Measurements from ENCODE around the gene NFE2L3.
"Not testable (repeated sequence)": the region's sequence is repeated elsewhere in the genome, so short reads cannot be mapped to it uniquely, and the experiment has no call there.

NFE2L3 gene

DNA sequence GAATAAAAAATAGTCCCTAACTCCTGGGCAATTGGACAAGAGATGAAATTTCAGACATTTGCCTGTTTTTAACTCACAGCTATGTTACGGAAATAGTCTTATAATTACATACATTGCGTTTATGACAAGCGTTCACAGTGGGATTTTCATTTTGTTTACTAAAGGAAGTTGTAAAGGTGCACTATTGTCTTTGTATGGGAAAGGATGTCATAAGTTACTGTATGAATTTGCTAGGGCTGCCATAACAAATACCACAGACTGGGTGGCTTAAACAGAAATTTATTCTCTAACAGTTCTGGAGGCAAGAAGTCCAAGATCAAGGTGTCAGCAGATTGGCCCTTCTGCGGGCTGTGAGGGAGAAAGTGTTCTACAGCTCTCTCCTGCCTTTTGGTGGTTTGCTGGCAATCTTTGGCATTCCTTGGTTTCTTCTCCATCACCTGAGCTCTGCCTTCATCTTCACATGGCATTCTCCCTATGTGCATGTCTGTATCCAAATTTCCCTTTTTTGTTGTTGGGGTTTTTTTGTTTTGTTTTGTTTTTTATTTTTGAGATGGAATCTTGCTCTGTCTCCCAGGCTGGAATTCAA lies 5.6 kb downstream of the NFE2L3 start:
- DNase-seq, result no peak
- H3K4me1 ChIP-seq (ENCODE audit: insufficient read depth, low read length), result peaks cover 23% of the 10 kb centered on the region
- H3K4me2 ChIP-seq (ENCODE audit: insufficient read depth, low read length), result no peak overlapping the region

GRCh38 chr7:26159243-26159642 lies 7.2 kb downstream of the NFE2L3 start:
- Histone ChIP-seq H3K9ac (ENCODE audit: low read depth, low read length) (no peak overlapping the region), H3K27ac (ENCODE audit: low read length) (no peak overlapping the region), H3K4me1 (ENCODE audit: insufficient read depth, low read length) (peaks cover 23% of the 10 kb centered on the region), H3K27me3 (ENCODE audit: insufficient read depth, low read length, poor library complexity) (no peaks in the 10 kb centered on the region), H3K4me3 (ENCODE audit: low read depth in 1 of 2, low read length in 2 of 2) (no peak overlapping the region), H4K20me1 (ENCODE audit: insufficient read depth, low read length) (no peaks in the 10 kb centered on the region), H3K4me2 (ENCODE audit: insufficient read depth, low read length) (no peak overlapping the region), H2AFZ (ENCODE audit: low read depth, low read length) (no peak overlapping the region), H3K9me3 (ENCODE audit: insufficient read depth, low read length, severe bottlenecking) (no peaks in the 10 kb centered on the region), H3K79me2 (ENCODE audit: insufficient read depth, low read length) (no peaks in the 10 kb centered on the region), H3K36me3 (ENCODE audit: insufficient read depth, low read length) (no peaks in the 10 kb centered on the region)
- no peak for TF ChIP-seq EZH2 (IDR thresholded peaks at IDR 0.05; ENCODE audit: borderline replicate concordance, low read depth, low read length, severe bottlenecking)
- no peak for ATAC-seq (ENCODE audit: insufficient read depth, low read depth)
- DNase-seq, result no peak

More for the DNA sequence above, 5.6 kb downstream of the NFE2L3 start:
- no peak overlapping the region for H2AFZ ChIP-seq (ENCODE audit: low read depth, low read length)
- H3K9ac ChIP-seq (ENCODE audit: low read depth, low read length), result no peak overlapping the region
- H3K9me3 ChIP-seq (ENCODE audit: insufficient read depth, low read length, severe bottlenecking), result no peaks in the 10 kb centered on the region
- H3K27me3 ChIP-seq (ENCODE audit: insufficient read depth, low read length, poor library complexity), result no peaks in the 10 kb centered on the region
- H3K79me2 ChIP-seq (ENCODE audit: insufficient read depth, low read length), result no peaks in the 10 kb centered on the region
- ATAC-seq (ENCODE audit: insufficient read depth, low read depth), result no peak
- no peaks in the 10 kb centered on the region for H4K20me1 ChIP-seq (ENCODE audit: insufficient read depth, low read length)
- no peak overlapping the region for H3K4me3 ChIP-seq (ENCODE audit: low read depth in 1 of 2, low read length in 2 of 2)
- no peak for TF ChIP-seq EZH2 (IDR thresholded peaks at IDR 0.05; ENCODE audit: borderline replicate concordance, low read depth, low read length, severe bottlenecking)
- TF ChIP-seq, protein P1, sequence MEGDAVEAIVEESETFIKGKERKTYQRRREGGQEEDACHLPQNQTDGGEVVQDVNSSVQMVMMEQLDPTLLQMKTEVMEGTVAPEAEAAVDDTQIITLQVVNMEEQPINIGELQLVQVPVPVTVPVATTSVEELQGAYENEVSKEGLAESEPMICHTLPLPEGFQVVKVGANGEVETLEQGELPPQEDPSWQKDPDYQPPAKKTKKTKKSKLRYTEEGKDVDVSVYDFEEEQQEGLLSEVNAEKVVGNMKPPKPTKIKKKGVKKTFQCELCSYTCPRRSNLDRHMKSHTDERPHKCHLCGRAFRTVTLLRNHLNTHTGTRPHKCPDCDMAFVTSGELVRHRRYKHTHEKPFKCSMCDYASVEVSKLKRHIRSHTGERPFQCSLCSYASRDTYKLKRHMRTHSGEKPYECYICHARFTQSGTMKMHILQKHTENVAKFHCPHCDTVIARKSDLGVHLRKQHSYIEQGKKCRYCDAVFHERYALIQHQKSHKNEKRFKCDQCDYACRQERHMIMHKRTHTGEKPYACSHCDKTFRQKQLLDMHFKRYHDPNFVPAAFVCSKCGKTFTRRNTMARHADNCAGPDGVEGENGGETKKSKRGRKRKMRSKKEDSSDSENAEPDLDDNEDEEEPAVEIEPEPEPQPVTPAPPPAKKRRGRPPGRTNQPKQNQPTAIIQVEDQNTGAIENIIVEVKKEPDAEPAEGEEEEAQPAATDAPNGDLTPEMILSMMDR (IDR thresholded peaks at IDR 0.05; ENCODE audit: borderline replicate concordance, extremely low read depth, low read length, poor library complexity, severe bottlenecking), result no peak
- no peaks in the 10 kb centered on the region for H3K36me3 ChIP-seq (ENCODE audit: insufficient read depth, low read length)
- no peak overlapping the region for H3K27ac ChIP-seq (ENCODE audit: low read length)

- TF ChIP-seq EZH2 (IDR thresholded peaks at IDR 0.05; ENCODE audit: borderline replicate concordance, low read depth, low read length, severe bottlenecking), result no peak
- TF ChIP-seq, protein P1 (IDR thresholded peaks at IDR 0.05; ENCODE audit: borderline replicate concordance, extremely low read depth, low read length, poor library complexity, severe bottlenecking), result no peak
- H2AFZ ChIP-seq (ENCODE audit: low read depth, low read length), result no peak overlapping the region
- H3K4me1 ChIP-seq (ENCODE audit: insufficient read depth, low read length), result peaks cover 15% of the 10 kb centered on the region
Observed at GRCh38 chr7:26160896-26161295, 8.9 kb downstream of the NFE2L3 start.

DNA sequence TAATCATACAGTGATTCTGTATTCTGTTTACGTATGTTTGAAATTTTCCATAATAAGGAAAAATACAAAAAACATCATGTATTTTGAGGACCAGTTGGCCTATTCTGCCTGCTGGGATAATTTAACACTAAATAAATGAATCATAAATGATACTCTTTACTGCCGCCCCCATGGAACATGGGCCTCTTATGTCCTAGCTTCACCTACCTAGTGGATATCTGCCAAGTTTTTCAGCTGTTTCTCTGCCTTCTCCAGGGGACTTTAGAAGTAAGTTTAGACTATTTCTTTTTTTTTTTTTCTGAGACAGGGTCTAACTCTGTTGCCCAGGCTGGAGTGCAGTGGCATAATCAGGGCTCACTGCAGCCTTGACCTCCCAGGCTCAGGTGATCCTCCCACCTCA lies 10.4 kb downstream of the NFE2L3 start:
- Histone ChIP-seq H3K9ac (ENCODE audit: low read depth, low read length) (no peak overlapping the region), H3K79me2 (ENCODE audit: insufficient read depth, low read length) (no peaks in the 10 kb centered on the region), H3K4me2 (ENCODE audit: insufficient read depth, low read length) (no peak overlapping the region), H3K27ac (ENCODE audit: low read length) (no peak overlapping the region), H3K4me3 (ENCODE audit: low read depth in 1 of 2, low read length in 2 of 2) (no peak overlapping the region), H4K20me1 (ENCODE audit: insufficient read depth, low read length) (no peaks in the 10 kb centered on the region), H3K36me3 (ENCODE audit: insufficient read depth, low read length) (no peaks in the 10 kb centered on the region), H3K27me3 (ENCODE audit: insufficient read depth, low read length, poor library complexity) (no peaks in the 10 kb centered on the region), H3K4me1 (ENCODE audit: insufficient read depth, low read length) (no peaks in the 10 kb centered on the region; the same call in 1 of the 2 replicates), H3K9me3 (ENCODE audit: insufficient read depth, low read length, severe bottlenecking) (no peaks in the 10 kb centered on the region), H2AFZ (ENCODE audit: low read depth, low read length) (no peak overlapping the region)
- no peak for DNase-seq
- ATAC-seq (ENCODE audit: insufficient read depth, low read depth), result no peak
- TF ChIP-seq EZH2 (IDR thresholded peaks at IDR 0.05; ENCODE audit: borderline replicate concordance, low read depth, low read length, severe bottlenecking), result no peak
- TF ChIP-seq, protein P1 (IDR thresholded peaks at IDR 0.05; ENCODE audit: borderline replicate concordance, extremely low read depth, low read length, poor library complexity, severe bottlenecking), result no peak

More at GRCh38 chr7:26160896-26161295, 8.9 kb downstream of the NFE2L3 start:
- H4K20me1 ChIP-seq (ENCODE audit: insufficient read depth, low read length), result no peaks in the 10 kb centered on the region
- H3K27ac ChIP-seq (ENCODE audit: low read length), result no peak overlapping the region
- H3K27me3 ChIP-seq (ENCODE audit: insufficient read depth, low read length, poor library complexity), result no peaks in the 10 kb centered on the region
- H3K4me2 ChIP-seq (ENCODE audit: insufficient read depth, low read length), result no peak overlapping the region
- no peak overlapping the region for H3K4me3 ChIP-seq (ENCODE audit: low read depth in 1 of 2, low read length in 2 of 2)
- H3K9ac ChIP-seq (ENCODE audit: low read depth, low read length), result no peak overlapping the region
- H3K36me3 ChIP-seq (ENCODE audit: insufficient read depth, low read length), result no peaks in the 10 kb centered on the region
- ATAC-seq (ENCODE audit: insufficient read depth, low read depth) (no peak), DNase-seq (no peak)
- no peaks in the 10 kb centered on the region for H3K9me3 ChIP-seq (ENCODE audit: insufficient read depth, low read length, severe bottlenecking)
- H3K79me2 ChIP-seq (ENCODE audit: insufficient read depth, low read length), result no peaks in the 10 kb centered on the region

DNA sequence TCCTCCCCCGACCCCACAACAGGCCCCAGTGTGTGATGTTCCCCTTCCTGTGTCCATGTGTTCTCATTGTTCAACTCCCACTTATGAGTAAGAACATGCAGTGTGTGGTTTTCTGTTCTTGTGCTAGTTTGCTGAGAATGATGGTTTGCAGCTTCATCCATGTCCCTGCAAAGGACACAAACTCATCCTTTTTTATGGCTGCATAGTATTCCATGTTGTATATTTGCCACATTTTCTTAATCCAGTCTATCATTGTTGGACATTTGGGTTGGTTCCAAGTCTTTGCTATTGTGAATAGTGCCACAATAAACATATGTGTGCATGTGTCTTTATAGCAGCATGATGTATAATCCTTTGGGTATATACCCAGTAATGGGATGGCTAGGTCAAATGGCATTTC lies 11.8 kb downstream of the NFE2L3 start:
- H3K4me1 ChIP-seq (ENCODE audit: insufficient read depth, low read length); H3K9me3 ChIP-seq (ENCODE audit: insufficient read depth, low read length, severe bottlenecking); H3K36me3 ChIP-seq (ENCODE audit: insufficient read depth, low read length); H3K27me3 ChIP-seq (ENCODE audit: insufficient read depth, low read length, poor library complexity); H2AFZ ChIP-seq (ENCODE audit: low read depth, low read length); H3K4me2 ChIP-seq (ENCODE audit: insufficient read depth, low read length); H3K9ac ChIP-seq (ENCODE audit: low read depth, low read length); H3K27ac ChIP-seq (ENCODE audit: low read length); DNase-seq; H3K79me2 ChIP-seq (ENCODE audit: insufficient read depth, low read length); ATAC-seq (ENCODE audit: insufficient read depth, low read depth); H3K4me3 ChIP-seq (ENCODE audit: low read depth in 1 of 2, low read length in 2 of 2); H4K20me1 ChIP-seq (ENCODE audit: insufficient read depth, low read length): not testable (repeated sequence)

All from DND-41 (cell line).